Activated CD4-positive, alpha-beta T cell treated with anti-CD3 and anti-CD28 coated beads for 36 hours (primary cell): ENCODE measurements around the gene CYSLTR2. TPM values are rescaled to one million over a fixed set of nuclear protein-coding genes. Genes with fewer than 3 reads are reported as not detected.
A peak's percentile ranks its signal among the peaks of the same experiment; 100 is the strongest.

ENCODE experiments used
- ATAC-seq: fragments of 200-7000 bp; cut with Tn5 transposase; one replicate; pipeline ENCODE4 v1.10.0; 2021; ENCODE audit warnings: mild to moderate bottlenecking, moderate library complexity
- CTCF ChIA-PET: fragments of 350-600 bp; sonication (Branson Sonifier 250); formaldehyde crosslinking; loops from one replicate; lab custom pipeline; 2021; ENCODE audit warnings: antibody characterized with exemption; lab: Charles Lee
- POLR2A ChIA-PET: fragments of 350-600 bp; sonication (Branson Sonifier 250); formaldehyde crosslinking; loops from one replicate; lab custom pipeline; 2021; ENCODE audit warnings: antibody characterized with exemption, inconsistent platforms; lab: Charles Lee
- DNase-seq: peaks from one replicate; pipeline ENCODE4 v3.0.0-alpha.2; 2020
- H3K27ac Mint-ChIP-seq: one replicate; pipeline ENCODE4 v1.8.0; 2021; ENCODE audit warnings: mixed read lengths
- H3K27me3 Mint-ChIP-seq: one replicate; pipeline ENCODE4 v1.8.0; 2021; ENCODE audit warnings: mixed read lengths
- H3K36me3 Mint-ChIP-seq: one replicate; pipeline ENCODE4 v1.8.0; 2021; ENCODE audit warnings: low read depth, mixed read lengths
- H3K4me1 Mint-ChIP-seq: one replicate; pipeline ENCODE4 v1.8.0; 2021; ENCODE audit warnings: mixed read lengths
- H3K4me3 Mint-ChIP-seq: one replicate; pipeline ENCODE4 v1.8.0; 2021; ENCODE audit warnings: mild to moderate bottlenecking, moderate library complexity, mixed read lengths
- H3K9me3 Mint-ChIP-seq: one replicate; pipeline ENCODE4 v1.8.0; 2021; ENCODE audit warnings: low read depth, mixed read lengths
- intact Hi-C, 2 experiments: fragments of 100-400 bp; cut with DNase I in 1 of 2; cut with micrococcal nuclease in 1 of 2; formaldehyde crosslinking; loops; one replicate each; pipeline versions ENCODE4 v1.14.2 to v1.15.1; 2022 to 2024; cut with DNase I, micrococcal nuclease
- total RNA-seq, 2 experiments: library from RNA; stranded (reverse); gene quantifications; one replicate each; pipeline ENCODE4 v1.2.3, GENCODE V29; 2021

The CYSLTR2 gene
- total RNA-seq, 2 experiments from 2014 or later: 2.2 to 2.5 TPM

DNA sequence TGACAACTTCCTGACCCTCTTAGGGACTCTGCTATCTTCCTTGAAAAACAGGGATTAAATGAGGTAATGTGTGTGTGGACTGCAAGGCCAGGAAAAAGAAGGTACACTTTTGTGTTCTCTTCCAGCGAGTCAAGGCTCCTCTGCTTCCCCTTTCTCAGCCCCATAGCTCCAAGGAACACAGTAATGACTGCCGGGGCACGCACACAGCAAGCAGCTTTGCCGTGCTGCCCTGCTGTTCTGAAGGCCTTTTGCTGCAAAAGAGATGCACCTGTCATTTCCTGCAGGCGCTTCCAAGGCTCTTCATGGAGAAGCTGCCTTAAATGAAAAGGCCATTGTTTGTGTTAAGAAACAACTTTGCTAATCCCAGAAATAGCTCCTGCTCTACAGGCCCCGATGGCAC lies 84.6 kb downstream of the CYSLTR2 start:
- Mint-ChIP-seq H3K4me3 (no peak overlapping the region), H3K4me1 (peaks cover 8% of the 10 kb centered on the region), H3K27me3 (no peaks in the 10 kb centered on the region), H3K36me3 (no peaks in the 10 kb centered on the region), H3K27ac (no peak overlapping the region), H3K9me3 (no peaks in the 10 kb centered on the region)
- intact Hi-C loops: loop anchor here in 1 of 2 experiments (10.0 kb wide), 1 partner anchor 144 kb away; no protein-coding TSS in a partner anchor
- ATAC-seq: no peak
- ChIA-PET CTCF (interaction anchor here (0.8 to 1.5 kb wide), 3 partner anchors 10 to 542 kb away, joined by 3 to 4 read pairs (median 3); no protein-coding TSS in a partner anchor), POLR2A (no interaction called here)
- DNase-seq: no peak

DNA sequence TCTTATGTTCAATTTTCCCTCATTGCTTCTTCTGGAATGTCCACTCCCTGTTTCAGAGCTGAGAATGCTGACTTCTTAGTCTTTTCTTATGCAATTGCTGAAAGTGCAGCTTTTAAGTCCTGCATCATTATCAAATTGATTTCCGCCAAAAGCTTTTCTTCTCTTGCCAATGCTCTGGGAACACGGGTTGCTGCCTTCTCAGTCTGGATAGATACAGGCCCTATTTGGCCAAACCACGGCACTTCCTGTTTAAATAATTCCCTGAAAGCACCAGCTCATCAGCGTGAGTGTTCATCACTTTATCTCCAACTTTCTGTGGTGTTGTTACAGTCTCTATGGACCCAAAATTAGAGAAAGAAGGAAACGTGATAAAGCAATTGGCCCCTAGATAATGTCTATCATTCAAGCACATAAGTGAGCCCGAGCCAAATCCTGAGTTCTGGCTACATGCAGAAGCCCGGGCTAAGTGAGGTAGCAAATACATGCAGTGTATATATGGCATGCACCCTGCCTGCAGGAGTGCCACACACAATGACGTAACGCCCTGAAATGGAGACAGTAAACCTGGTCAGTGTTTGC lies 85.7 kb downstream of the CYSLTR2 start:
- ChIA-PET POLR2A (no interaction called here), CTCF (interaction anchor here (0.7 to 2.4 kb wide), 5 partner anchors 8 to 30 kb away, joined by 3 to 8 read pairs (median 4); no protein-coding TSS in a partner anchor)
- H3K9me3 Mint-ChIP-seq: no peaks in the 10 kb centered on the region
- H3K4me3 Mint-ChIP-seq: no peak overlapping the region
- intact Hi-C loops: loop anchor here in 1 of 2 experiments (10.0 kb wide), 1 partner anchor 145 kb away; no protein-coding TSS in a partner anchor
- H3K36me3 Mint-ChIP-seq: no peaks in the 10 kb centered on the region
- peaks cover 8% of the 10 kb centered on the region for H3K4me1 Mint-ChIP-seq
- ATAC-seq: no peak
- peaks cover 3% of the 10 kb centered on the region for H3K27me3 Mint-ChIP-seq
- DNase-seq: no peak
- H3K27ac Mint-ChIP-seq: no peak overlapping the region

DNA sequence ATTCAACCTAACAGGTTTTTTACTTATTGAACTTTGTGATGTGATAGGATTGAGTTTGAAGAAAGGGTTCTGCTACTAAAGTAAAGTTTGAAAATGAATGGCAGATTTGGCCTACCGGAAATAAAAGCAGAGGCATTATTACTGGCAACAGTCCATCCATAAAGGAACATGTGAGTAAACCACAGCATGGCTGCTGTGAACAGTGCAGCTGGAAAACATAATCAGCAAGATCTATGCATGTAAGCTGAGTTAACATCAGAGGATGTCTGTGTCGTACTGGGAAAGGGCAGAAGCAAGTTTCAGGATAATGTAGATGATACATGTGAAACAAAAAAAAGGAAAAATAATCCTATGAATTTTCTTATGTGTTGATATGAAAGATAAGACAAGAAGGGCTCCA lies 87.6 kb downstream of the CYSLTR2 start:
- ATAC-seq (no peak), DNase-seq (no peak)
- Mint-ChIP-seq H3K4me1 (peaks cover 8% of the 10 kb centered on the region), H3K9me3 (no peaks in the 10 kb centered on the region), H3K27ac (no peak overlapping the region), H3K36me3 (no peaks in the 10 kb centered on the region), H3K27me3 (peaks cover 3% of the 10 kb centered on the region), H3K4me3 (no peak overlapping the region)
- intact Hi-C loops: no loop called here
- CTCF ChIA-PET: interaction anchor here (2.4 kb wide), 1 partner anchor 10 kb away, joined by 8 read pairs; no protein-coding TSS in a partner anchor
- POLR2A ChIA-PET: no interaction called here

DNA sequence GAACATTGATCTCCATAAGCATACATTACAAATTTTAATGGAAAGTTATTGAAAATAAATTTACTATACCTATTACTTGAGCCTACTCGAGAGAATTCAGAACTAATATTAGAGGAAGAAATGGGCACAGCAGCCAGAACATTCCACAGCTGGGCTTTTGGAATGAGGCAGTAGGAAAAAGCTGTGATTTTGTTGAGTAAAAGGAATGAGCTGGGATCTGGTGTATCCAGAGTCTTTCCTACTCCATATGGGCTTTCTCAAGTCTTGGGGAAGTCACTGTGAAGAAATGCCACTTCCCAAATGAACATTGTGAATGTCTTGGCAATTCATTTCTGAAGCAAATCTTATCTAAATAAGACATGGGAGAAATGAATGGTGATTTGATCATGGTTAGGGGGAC lies 93.1 kb downstream of the CYSLTR2 start:
- H3K27ac Mint-ChIP-seq: no peak overlapping the region
- ATAC-seq (no peak), DNase-seq (no peak)
- H3K4me3 Mint-ChIP-seq: no peak overlapping the region
- H3K9me3 Mint-ChIP-seq: no peaks in the 10 kb centered on the region
- ChIA-PET POLR2A (no interaction called here), CTCF (interaction anchor here (1.0 to 2.0 kb wide), 3 partner anchors 15 to 183 kb away, joined by 3 to 6 read pairs (median 5); no protein-coding TSS in a partner anchor)
- intact Hi-C loops: loop anchor here in 1 of 2 experiments (5.0 kb wide), 2 partner anchors 95 to 145 kb away; partner anchors contain the start of gene CYSLTR2
- peaks cover 3% of the 10 kb centered on the region for H3K27me3 Mint-ChIP-seq
- no peaks in the 10 kb centered on the region for H3K36me3 Mint-ChIP-seq
- peaks cover 24% of the 10 kb centered on the region for H3K4me1 Mint-ChIP-seq

DNA sequence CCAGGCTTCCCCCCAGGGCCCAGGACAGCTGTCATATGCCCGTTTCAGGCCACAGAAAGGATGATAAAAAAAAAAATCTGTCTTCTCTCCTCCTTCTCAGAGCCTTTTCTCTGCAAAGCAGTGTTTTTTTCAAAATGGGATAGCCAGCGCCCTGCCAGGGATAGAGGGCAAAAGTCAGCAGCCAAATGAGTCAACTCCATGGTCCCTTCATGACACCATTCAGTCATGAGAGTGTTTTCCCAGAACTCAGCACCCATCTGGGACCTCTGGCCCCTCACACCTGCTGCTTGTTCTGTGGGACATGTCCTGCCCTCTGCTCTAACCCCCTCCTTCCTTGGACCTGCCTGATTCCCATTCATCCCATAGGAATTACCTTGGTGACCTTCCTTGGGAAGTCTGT lies 95.0 kb downstream of the CYSLTR2 start:
- H3K27ac Mint-ChIP-seq: peak overlapping the region; percentile 22
- H3K4me1 Mint-ChIP-seq: peaks cover 19% of the 10 kb centered on the region
- peaks cover 2% of the 10 kb centered on the region for H3K27me3 Mint-ChIP-seq
- ChIA-PET POLR2A (no interaction called here), CTCF (interaction anchor here (1.0 to 2.1 kb wide), 4 partner anchors 9 to 413 kb away, joined by 3 to 14 read pairs (median 3); no protein-coding TSS in a partner anchor)
- no peaks in the 10 kb centered on the region for H3K9me3 Mint-ChIP-seq
- ATAC-seq: no peak
- no peak overlapping the region for H3K4me3 Mint-ChIP-seq
- DNase-seq: no peak
- intact Hi-C loops: loop anchor here in 1 of 2 experiments (1.0 to 5.0 kb wide), 5 partner anchors 17 to 144 kb away; partner anchors contain the start of gene CYSLTR2
- H3K36me3 Mint-ChIP-seq: no peaks in the 10 kb centered on the region

DNA sequence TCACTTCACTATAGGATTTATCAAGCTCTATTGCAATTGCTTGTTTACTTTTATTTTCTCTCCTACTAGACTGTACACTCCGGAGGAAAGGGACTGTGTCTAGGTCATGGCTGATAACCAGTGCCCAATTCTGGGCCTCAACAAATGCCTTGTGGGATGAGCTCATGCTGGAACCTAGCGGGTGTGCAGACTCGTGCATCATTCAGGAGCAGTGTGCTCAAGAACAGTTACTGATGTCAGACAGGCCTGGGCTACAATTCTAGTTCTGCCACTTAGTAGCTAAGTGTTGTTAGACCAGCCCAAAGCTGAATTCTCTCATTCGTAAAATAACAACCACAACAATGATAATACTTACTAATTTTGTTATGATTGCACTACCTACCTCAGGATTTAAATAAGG lies 95.4 kb downstream of the CYSLTR2 start:
- Mint-ChIP-seq H3K4me3 (no peak overlapping the region), H3K9me3 (no peaks in the 10 kb centered on the region), H3K27me3 (no peaks in the 10 kb centered on the region), H3K36me3 (no peaks in the 10 kb centered on the region), H3K4me1 (peaks cover 19% of the 10 kb centered on the region), H3K27ac (peak overlapping the region; percentile 22)
- peak; percentile 25 for ATAC-seq
- DNase-seq: no peak
- ChIA-PET POLR2A (no interaction called here), CTCF (interaction anchor here (1.0 to 2.7 kb wide), 5 partner anchors 8 to 414 kb away, joined by 3 to 14 read pairs (median 4); no protein-coding TSS in a partner anchor)
- intact Hi-C loops: loop anchor here in 1 of 2 experiments (1.0 to 5.0 kb wide), 5 partner anchors 18 to 143 kb away; partner anchors contain the start of gene CYSLTR2

DNA sequence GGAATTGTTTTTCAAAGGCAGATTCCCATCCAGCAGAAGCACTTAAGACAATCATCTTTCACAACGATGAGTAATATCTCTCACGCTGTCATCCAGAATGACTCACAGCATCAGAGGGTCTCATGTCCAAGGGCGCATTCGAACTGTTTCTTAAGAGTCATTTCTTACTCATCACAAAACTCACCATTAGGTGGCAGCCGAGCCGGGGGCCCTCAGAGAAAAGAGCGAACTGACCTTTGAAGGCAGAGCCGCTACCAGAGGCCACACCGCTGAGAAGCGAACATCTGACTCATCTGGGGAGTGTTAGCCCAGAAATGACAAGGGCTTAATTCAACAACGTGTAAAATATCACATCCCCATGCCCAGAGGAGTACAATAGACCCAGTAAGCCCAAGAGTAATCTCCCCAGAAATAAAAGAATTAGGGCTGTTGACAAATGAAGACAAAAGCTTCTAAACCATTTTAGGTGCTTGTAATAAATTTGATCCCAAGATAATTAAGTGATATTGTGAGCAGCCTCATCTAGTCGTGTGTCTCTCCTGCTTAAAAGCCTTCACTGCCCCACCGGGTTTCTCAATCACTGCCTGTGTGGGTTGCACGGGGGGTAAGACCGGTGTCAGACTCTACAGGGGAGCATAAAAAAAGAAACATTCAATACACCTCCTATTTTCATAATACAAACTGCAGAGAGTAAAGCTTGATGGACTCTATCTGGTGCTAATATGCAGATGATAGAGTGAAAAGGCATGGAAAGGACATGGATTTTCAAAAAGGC lies 96.2 kb downstream of the CYSLTR2 start:
- peak; percentile 88 for DNase-seq
- POLR2A ChIA-PET: no interaction called here
- peak; percentile 97 for ATAC-seq
- no peaks in the 10 kb centered on the region for H3K36me3 Mint-ChIP-seq
- peak overlapping the region; percentile 74 for H3K27ac Mint-ChIP-seq
- intact Hi-C loops: loop anchor here in 1 of 2 experiments (1.0 to 5.0 kb wide), 5 partner anchors 19 to 142 kb away; partner anchors contain the start of gene CYSLTR2
- CTCF ChIA-PET: interaction anchor here (0.6 to 2.7 kb wide), 9 partner anchors 8 to 415 kb away, joined by 3 to 14 read pairs (median 4); no protein-coding TSS in a partner anchor
- no peaks in the 10 kb centered on the region for H3K27me3 Mint-ChIP-seq
- H3K4me1 Mint-ChIP-seq: peaks cover 19% of the 10 kb centered on the region
- H3K9me3 Mint-ChIP-seq: peaks cover 1% of the 10 kb centered on the region
- no peak overlapping the region for H3K4me3 Mint-ChIP-seq

DNA sequence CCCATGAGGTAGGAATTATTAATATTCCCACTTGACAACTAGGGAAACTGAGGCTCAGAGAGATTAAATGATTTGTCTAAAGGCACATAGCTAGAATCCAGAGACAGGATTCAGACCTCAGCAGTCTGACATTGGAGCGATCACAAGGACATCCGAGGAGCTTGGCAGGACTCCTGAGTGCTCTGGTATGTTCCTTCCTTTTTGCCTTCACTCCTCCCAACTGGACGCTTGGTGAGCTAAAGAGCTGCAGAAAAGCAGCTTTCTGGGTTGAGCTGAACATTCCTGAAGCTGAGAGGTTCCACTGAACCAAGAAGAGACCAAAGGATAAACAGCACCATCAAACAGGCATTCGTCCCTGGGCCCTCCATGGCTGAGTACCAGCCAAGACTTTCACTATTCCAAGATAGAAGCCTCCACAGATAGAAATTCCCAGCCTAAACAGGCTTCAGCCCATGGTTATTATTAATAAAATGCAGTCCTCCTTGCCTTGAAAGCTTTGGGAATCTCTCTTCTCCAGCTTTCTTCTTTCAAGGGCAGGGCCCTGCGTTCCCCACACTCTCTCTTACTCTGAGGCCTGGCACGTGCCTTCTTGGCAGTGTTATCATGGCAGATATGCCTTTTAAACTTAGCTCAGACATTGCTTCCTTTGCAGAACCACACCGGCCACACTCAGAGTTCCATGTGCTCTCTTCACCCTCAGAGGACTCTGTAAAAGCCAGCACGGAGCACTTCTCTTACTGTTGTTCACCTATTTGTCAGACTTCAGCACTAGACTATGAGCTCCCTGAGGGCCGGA lies 97.1 kb downstream of the CYSLTR2 start:
- intact Hi-C loops: no loop called here
- no peak overlapping the region for H3K4me3 Mint-ChIP-seq
- H3K36me3 Mint-ChIP-seq: no peaks in the 10 kb centered on the region
- peak overlapping the region; percentile 74 for H3K27ac Mint-ChIP-seq
- ATAC-seq: no peak
- peaks cover 7% of the 10 kb centered on the region for H3K9me3 Mint-ChIP-seq
- peaks cover 19% of the 10 kb centered on the region for H3K4me1 Mint-ChIP-seq
- CTCF ChIA-PET: interaction anchor here (0.6 to 2.7 kb wide), 9 partner anchors 11 to 155 kb away, joined by 3 to 14 read pairs (median 4); no protein-coding TSS in a partner anchor
- POLR2A ChIA-PET: no interaction called here
- H3K27me3 Mint-ChIP-seq: no peaks in the 10 kb centered on the region
- DNase-seq: no peak

DNA sequence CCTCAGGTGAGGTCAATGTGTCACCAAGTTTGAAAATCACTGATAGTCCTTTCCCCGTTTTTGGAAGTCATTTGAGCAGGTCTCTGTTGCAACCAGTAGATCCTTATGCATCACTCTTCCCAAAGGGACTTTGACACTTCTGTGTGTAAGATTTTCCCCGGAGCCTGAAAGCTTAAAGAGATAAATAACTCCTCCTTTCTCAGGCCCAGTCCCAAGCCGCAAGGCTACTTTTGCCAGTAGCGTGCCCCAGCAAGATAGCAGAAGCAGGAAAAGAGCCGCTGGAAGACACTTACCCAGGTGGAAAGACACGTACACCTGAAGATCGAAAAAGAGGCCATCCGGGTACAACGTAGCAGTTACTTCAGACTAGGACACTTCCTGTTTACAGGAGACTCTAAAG lies 106.9 kb downstream of the CYSLTR2 start:
- POLR2A ChIA-PET: no interaction called here
- Mint-ChIP-seq H3K4me1 (no peaks in the 10 kb centered on the region), H3K9me3 (peaks cover 24% of the 10 kb centered on the region), H3K4me3 (no peak overlapping the region), H3K27ac (no peak overlapping the region), H3K27me3 (peaks cover 11% of the 10 kb centered on the region), H3K36me3 (peaks cover 6% of the 10 kb centered on the region)
- ATAC-seq: no peak
- intact Hi-C loops: no loop called here
- CTCF ChIA-PET: no interaction called here
- no peak for DNase-seq
